HT-29 (cell line): ENCODE measurements around the gene TTI1. TPM values are rescaled to one million over a fixed set of nuclear protein-coding genes. Genes with fewer than 3 reads are reported as not detected.

Experiments used
- DNase-seq: peaks from one replicate; pipeline ENCODE4 v3.0.0-alpha.2; 2015; ENCODE audit warnings: low spot score
- total RNA-seq: library from RNA; depleted of rRNA; stranded (reverse); fragments of >200 nt; shearing (Covaris generic); gene quantifications from 2 replicates; pipeline ENCODE4 v1.2.3, GENCODE V29; 2014

TTI1 gene
- total RNA-seq, 1 experiment from 2014 or later = 24.6 TPM

GRCh38 chr20:37988306-37988954 is 44.8 kb downstream of the TTI1 start:
- DNase-seq = no peak

GRCh38 chr20:37987602-37988290 is 45.5 kb downstream of the TTI1 start:
- no peak for DNase-seq

GRCh38 chr20:37986873-37987601 is 46.2 kb downstream of the TTI1 start:
- peak; percentile 38 for DNase-seq

GRCh38 chr20:37986044-37986858 is 47.0 kb downstream of the TTI1 start:
- no peak for DNase-seq

GRCh38 chr20:37984018-37984785 is 49.1 kb downstream of the TTI1 start:
- no peak for DNase-seq

GRCh38 chr20:37983286-37983685 is 50.0 kb downstream of the TTI1 start:
- DNase-seq = no peak

GRCh38 chr20:37981568-37981967 is 51.7 kb downstream of the TTI1 start:
- DNase-seq = no peak

GRCh38 chr20:37980876-37981275 is 52.4 kb downstream of the TTI1 start:
- no peak for DNase-seq

GRCh38 chr20:37980383-37980782 is 52.9 kb downstream of the TTI1 start:
- DNase-seq = no peak

- no peak for DNase-seq
These were observed 54.0 kb downstream of the TTI1 start for GRCh38 chr20:37979021-37979985.

- DNase-seq = no peak
These were observed 55.5 kb downstream of the TTI1 start for GRCh38 chr20:37977786-37978185.

- DNase-seq = no peak
These were observed 55.9 kb downstream of the TTI1 start for GRCh38 chr20:37977338-37977737.

- no peak for DNase-seq
These were observed 56.4 kb downstream of the TTI1 start for GRCh38 chr20:37976887-37977286.

GRCh38 chr20:37973059-37973910 is 60.0 kb downstream of the TTI1 start:
- DNase-seq = no peak

- DNase-seq = no peak
These were observed 60.8 kb downstream of the TTI1 start for GRCh38 chr20:37972256-37973058.

- no peak for DNase-seq
These were observed 61.6 kb downstream of the TTI1 start for GRCh38 chr20:37971561-37972127.

- DNase-seq = no peak
These were observed 62.4 kb downstream of the TTI1 start for GRCh38 chr20:37970856-37971245.
